A673 (cell line): ENCODE measurements around the gene TK2. TPM values are rescaled to one million over a fixed set of nuclear protein-coding genes. Genes with fewer than 3 reads are reported as not detected.
A peak's percentile ranks its signal among the peaks of the same experiment; 100 is the strongest.

Source experiments
- BruUV-seq: library from RNA; stranded (reverse); fragments of 400-500 nt; replicated peaks from 2 replicates; lab custom pipeline; 2021; lab: Mats Ljungman, UMichigan
- CTCF ChIA-PET: fragments of 300-600 bp; sonication (Branson Sonifier 250); formaldehyde crosslinking; loops from one replicate; lab custom pipeline; 2022; ENCODE audit warnings: antibody characterized with exemption; lab: Charles Lee
- POLR2A ChIA-PET: fragments of 300-600 bp; sonication (Branson Sonifier 250); formaldehyde crosslinking; loops from one replicate; lab custom pipeline; 2022; ENCODE audit warnings: antibody characterized with exemption; ENCODE audit not compliant: low non-redundant PET; lab: Charles Lee
- DNase-seq: peaks from one replicate; pipeline ENCODE4 v3.0.0-alpha.2; 2015; ENCODE audit warnings: low spot score
- H3K27ac ChIP-seq: fragments of 200-600 bp; sonication (generic); 2 replicates; pipeline ENCODE4 v1.5.1; 2016; ENCODE audit warnings: mixed run types, low read depth, mild to moderate bottlenecking, mixed read lengths, antibody characterized with exemption, low read length; ENCODE audit not compliant: poor library complexity, severe bottlenecking
- H3K27me3 ChIP-seq: fragments of 200-600 bp; sonication (generic); replicated peaks from 2 replicates; pipeline ENCODE4 v1.6.1; 2017; ENCODE audit warnings: mixed run types, low read depth, mild to moderate bottlenecking, mixed read lengths, antibody characterized with exemption, low read length; ENCODE audit not compliant: insufficient read depth, poor library complexity
- H3K36me3 ChIP-seq: fragments of 200-600 bp; sonication (generic); 2 replicates; pipeline ENCODE4 v1.6.1; 2016; ENCODE audit warnings: mixed run types, mild to moderate bottlenecking, mixed read lengths, antibody characterized with exemption, low read length; ENCODE audit not compliant: insufficient read depth, poor library complexity, severe bottlenecking
- H3K4me1 ChIP-seq: fragments of 200-600 bp; sonication (generic); 2 replicates; pipeline ENCODE4 v1.6.1; 2017; ENCODE audit warnings: mixed run types, mild to moderate bottlenecking, mixed read lengths, antibody characterized with exemption, low read length; ENCODE audit not compliant: insufficient read depth, poor library complexity, severe bottlenecking
- H3K4me3 ChIP-seq: fragments of 200-600 bp; sonication (generic); 2 replicates; pipeline ENCODE4 v1.5.1; 2016; ENCODE audit warnings: low read depth, mixed run types, mild to moderate bottlenecking, mixed read lengths, low read length; ENCODE audit not compliant: poor library complexity, severe bottlenecking
- H3K9me3 ChIP-seq: fragments of 200-600 bp; sonication (generic); 2 replicates; pipeline ENCODE4 v1.6.1; 2016; ENCODE audit warnings: mixed run types, low read depth, mild to moderate bottlenecking, mixed read lengths, antibody characterized with exemption, low read length; ENCODE audit not compliant: poor library complexity, severe bottlenecking
- CTCF ChIP-seq: fragments of 300-800, 200-600 bp; sonication (generic); conservative IDR thresholded peaks from 2 replicates; pipeline ENCODE4 v1.5.1; 2017; ENCODE audit warnings: low read depth, mild to moderate bottlenecking, antibody characterized with exemption, low read length, moderate library complexity, mixed read lengths
- EZH2 ChIP-seq: fragments of 200-600 bp; sonication (generic); IDR thresholded peaks from 2 replicates; pipeline ENCODE4 v1.6.1; 2017; ENCODE audit warnings: borderline replicate concordance, low read depth, mild to moderate bottlenecking, mixed read lengths, antibody characterized with exemption, low read length; ENCODE audit not compliant: poor library complexity, severe bottlenecking
- intact Hi-C: fragments of 100-400 bp; cut with micrococcal nuclease; formaldehyde crosslinking; loops from one replicate; pipeline ENCODE4 v1.10.0; 2022; ENCODE audit not compliant: unreplicated experiment
- total RNA-seq: library from RNA; stranded (reverse); gene quantifications from 2 replicates; pipeline ENCODE4 v1.2.3, GENCODE V29; 2021

TK2 gene
- total RNA-seq, 1 experiment from 2014 or later, result 8.2 TPM

GRCh38 chr16:66478733-66479511 is 71.0 kb downstream of the TK2 start:
- ChIA-PET CTCF (interaction anchor here (1.1 kb wide), 1 partner anchor 72 kb away, joined by 3 read pairs; no protein-coding TSS in a partner anchor), POLR2A (no interaction called here)
- no peaks in the 10 kb centered on the region for H3K36me3 ChIP-seq
- BruUV-seq, result no TSS peak
- TF ChIP-seq EZH2 (no peak), CTCF (peak; percentile 69)
- H3K9me3 ChIP-seq, result no peaks in the 10 kb centered on the region
- no peaks in the 10 kb centered on the region for H3K27me3 ChIP-seq
- no peaks in the 10 kb centered on the region for H3K4me1 ChIP-seq
- peak; percentile 71 for DNase-seq
- intact Hi-C loops, result no loop called here
- no peak overlapping the region for H3K4me3 ChIP-seq
- no peak overlapping the region for H3K27ac ChIP-seq

GRCh38 chr16:66477028-66477515 is 72.8 kb downstream of the TK2 start:
- intact Hi-C loops, result no loop called here
- no peak overlapping the region for H3K4me3 ChIP-seq
- DNase-seq, result no peak
- POLR2A ChIA-PET, result no interaction called here
- no TSS peak for BruUV-seq
- no peaks in the 10 kb centered on the region for H3K27me3 ChIP-seq
- CTCF ChIA-PET, result interaction anchor here (1.1 to 1.7 kb wide), 2 partner anchors 70 to 134 kb away, joined by 5 read pairs; no protein-coding TSS in a partner anchor
- no peak overlapping the region for H3K27ac ChIP-seq
- H3K4me1 ChIP-seq, result no peaks in the 10 kb centered on the region
- H3K36me3 ChIP-seq, result no peaks in the 10 kb centered on the region
- no peaks in the 10 kb centered on the region for H3K9me3 ChIP-seq
- TF ChIP-seq EZH2 (no peak), CTCF (no peak)

GRCh38 chr16:66476328-66477027 is 73.4 kb downstream of the TK2 start:
- ChIA-PET POLR2A (no interaction called here), CTCF (interaction anchor here (0.6 to 1.7 kb wide), 4 partner anchors 62 to 135 kb away, joined by 3 to 11 read pairs (median 5); no protein-coding TSS in a partner anchor)
- Histone ChIP-seq H3K4me1 (no peaks in the 10 kb centered on the region), H3K4me3 (no peak overlapping the region), H3K9me3 (no peaks in the 10 kb centered on the region), H3K36me3 (no peaks in the 10 kb centered on the region), H3K27me3 (no peaks in the 10 kb centered on the region), H3K27ac (no peak overlapping the region)
- BruUV-seq, result no TSS peak
- DNase-seq, result peak; percentile 22
- no peak for TF ChIP-seq CTCF
- TF ChIP-seq EZH2, result no peak
- intact Hi-C loops, result no loop called here
